HEK293 (cell line): ENCODE measurements around the gene SDS.
A peak's percentile ranks its signal among the peaks of the same experiment; 100 is the strongest.

Experiments used
- CTCF ChIA-PET: fragments of 350-600 bp; formaldehyde crosslinking; extraction: SDS; loops from one replicate; lab custom pipeline; 2021; ENCODE audit warnings: antibody characterized with exemption; lab: Yijun Ruan, JAX
- POLR2A ChIA-PET: fragments of 300-600 bp; formaldehyde crosslinking; extraction: SDS; loops from one replicate; lab custom pipeline; 2020; ENCODE audit warnings: antibody characterized with exemption, inconsistent platforms; lab: Yijun Ruan, JAX
- H3K27ac ChIP-seq: fragments of 200-500 bp; sonication (Bioruptor generic); 2 replicates; pipeline ENCODE4 v1.5.1; 2014; ENCODE audit warnings: low read depth, low read length, control low read depth, inconsistent platforms; ENCODE audit errors: extremely low read depth
- H3K36me3 ChIP-seq, 2 experiments: fragments of 200-500 bp in 1 of 2; sonication (Bioruptor generic) in 1 of 2; 1 replicate in 1 of 2; 2 replicates in 1 of 2; pipeline ENCODE4 v1.5.1; 2014 to 2017; ENCODE audit warnings: inconsistent platforms in 2 of 2, low read length in 2 of 2; ENCODE audit not compliant: control insufficient read depth in 2 of 2, insufficient read depth in 1 of 2
- H3K4me1 ChIP-seq: fragments of 200-500 bp; sonication (Bioruptor generic); 2 replicates; pipeline ENCODE4 v1.5.1; 2014; ENCODE audit warnings: mild to moderate bottlenecking, low read length, inconsistent platforms; ENCODE audit not compliant: control insufficient read depth, insufficient read depth
- H3K4me3 ChIP-seq: 2 replicates; pipeline ENCODE4 v1.5.1; 2011; ENCODE audit warnings: low read depth, mild to moderate bottlenecking, control low read depth, low read length, moderate library complexity
- H3K9me3 ChIP-seq: fragments of 200-500 bp; sonication (Bioruptor generic); 2 replicates; pipeline ENCODE4 v1.5.1; 2014; ENCODE audit warnings: low read depth, low read length, inconsistent platforms; ENCODE audit not compliant: control insufficient read depth, insufficient read depth
- BCL11A ChIP-seq: fragments of 450-650 bp; formaldehyde crosslinking; IDR thresholded peaks from 2 replicates; pipeline ENCODE4 v1.5.1; 2016; ENCODE audit warnings: low read depth, missing biosample characterization, missing genetic modification characterization
- BCL11B ChIP-seq: fragments of 450-650 bp; formaldehyde crosslinking; IDR thresholded peaks from 2 replicates; pipeline ENCODE4 v1.5.1; 2016; ENCODE audit warnings: low read depth, missing biosample characterization, missing genetic modification characterization
- EGR2 ChIP-seq: fragments of 450-650 bp; formaldehyde crosslinking; IDR thresholded peaks from 2 replicates; pipeline ENCODE4 v1.5.1; 2016; ENCODE audit warnings: low read depth, missing biosample characterization, missing genetic modification characterization
- GLIS1 ChIP-seq: fragments of 450-650 bp; formaldehyde crosslinking; IDR thresholded peaks from 2 replicates; pipeline ENCODE4 v1.5.1; 2016; ENCODE audit warnings: missing biosample characterization, missing genetic modification characterization
- INSM2 ChIP-seq: fragments of 450-650 bp; formaldehyde crosslinking; IDR thresholded peaks from 2 replicates; pipeline ENCODE4 v1.5.1; 2016; ENCODE audit warnings: missing biosample characterization, missing genetic modification characterization
- KLF8 ChIP-seq: fragments of 450-650 bp; formaldehyde crosslinking; IDR thresholded peaks from 2 replicates; pipeline ENCODE4 v1.5.1; 2016; ENCODE audit warnings: missing biosample characterization, missing genetic modification characterization
- KLF9 ChIP-seq: fragments of 450-650 bp; formaldehyde crosslinking; IDR thresholded peaks from 2 replicates; pipeline ENCODE4 v1.5.1; 2016; ENCODE audit warnings: missing biosample characterization, missing genetic modification characterization, low read depth
- SCRT2 ChIP-seq: fragments of 450-650 bp; formaldehyde crosslinking; IDR thresholded peaks from 2 replicates; pipeline ENCODE4 v1.5.1; 2016; ENCODE audit warnings: missing biosample characterization, missing genetic modification characterization
- SETDB1 ChIP-seq: IDR thresholded peaks from one replicate; pipeline ENCODE4 v1.6.1; 2017; ENCODE audit warnings: mild to moderate bottlenecking, low read length, moderate library complexity, mixed read lengths; ENCODE audit not compliant: insufficient read length
- SP2 ChIP-seq: fragments of 450-650 bp; formaldehyde crosslinking; IDR thresholded peaks from 2 replicates; pipeline ENCODE4 v1.5.1; 2016; ENCODE audit warnings: missing biosample characterization, missing genetic modification characterization
- YY1 ChIP-seq: fragments of 450-650 bp; formaldehyde crosslinking; IDR thresholded peaks from 2 replicates; pipeline ENCODE4 v1.5.1; 2018; ENCODE audit warnings: missing biosample characterization, missing genetic modification characterization
- ZBTB44 ChIP-seq: fragments of 450-650 bp; IDR thresholded peaks from 2 replicates; pipeline ENCODE4 v1.5.1; 2018; ENCODE audit warnings: missing biosample characterization, mild to moderate bottlenecking, missing genetic modification characterization
- ZBTB7A ChIP-seq: fragments of 450-650 bp; formaldehyde crosslinking; IDR thresholded peaks from 2 replicates; pipeline ENCODE4 v1.5.1; 2016; ENCODE audit warnings: low read depth, missing biosample characterization, missing genetic modification characterization
- ZBTB8A ChIP-seq: fragments of 450-650 bp; formaldehyde crosslinking; IDR thresholded peaks from 2 replicates; pipeline ENCODE4 v1.5.1; 2016; ENCODE audit warnings: missing biosample characterization, missing genetic modification characterization
- ZFHX2 ChIP-seq: fragments of 450-650 bp; formaldehyde crosslinking; conservative IDR thresholded peaks from 2 replicates; pipeline ENCODE4 v1.5.1; 2016; ENCODE audit warnings: missing biosample characterization, missing genetic modification characterization
- ZNF157 ChIP-seq: fragments of 450-650 bp; formaldehyde crosslinking; IDR thresholded peaks from 2 replicates; pipeline ENCODE4 v1.5.1; 2016; ENCODE audit warnings: missing biosample characterization, missing genetic modification characterization
- ZNF274 ChIP-seq, 2 experiments: fragments of 200-500 bp in 1 of 2; fragments of 450-650 bp in 1 of 2; sonication (Bioruptor generic) in 1 of 2; formaldehyde crosslinking in 1 of 2; IDR thresholded peaks; 2 replicates each; pipeline versions ENCODE4 v1.5.1 to v1.6.1; 2014 to 2016; ENCODE audit warnings: borderline replicate concordance in 1 of 2, inconsistent platforms in 1 of 2, low read length in 1 of 2, missing biosample characterization in 1 of 2, missing genetic modification characterization in 1 of 2
- ZNF366 ChIP-seq: fragments of 450-650 bp; formaldehyde crosslinking; conservative IDR thresholded peaks from 2 replicates; pipeline ENCODE4 v1.5.1; 2016; ENCODE audit warnings: missing biosample characterization, missing genetic modification characterization
- ZNF394 ChIP-seq: fragments of 450-650 bp; formaldehyde crosslinking; IDR thresholded peaks from 2 replicates; pipeline ENCODE4 v1.5.1; 2016; ENCODE audit warnings: missing biosample characterization, missing genetic modification characterization, mild to moderate bottlenecking, moderate library complexity, borderline replicate concordance
- ZNF544 ChIP-seq: fragments of 450-650 bp; formaldehyde crosslinking; IDR thresholded peaks from 2 replicates; pipeline ENCODE4 v1.5.0; 2017; ENCODE audit warnings: missing biosample characterization, missing genetic modification characterization
- ZNF623 ChIP-seq: fragments of 450-650 bp; formaldehyde crosslinking; IDR thresholded peaks from 2 replicates; pipeline ENCODE4 v1.5.1; 2016; ENCODE audit warnings: missing biosample characterization, missing genetic modification characterization
- ZNF707 ChIP-seq: fragments of 450-650 bp; formaldehyde crosslinking; IDR thresholded peaks from 2 replicates; pipeline ENCODE4 v1.5.1; 2016; ENCODE audit warnings: missing biosample characterization, missing genetic modification characterization
- ZNF768 ChIP-seq: fragments of 450-650 bp; formaldehyde crosslinking; IDR thresholded peaks from 2 replicates; pipeline ENCODE4 v1.5.1; 2018; ENCODE audit warnings: missing biosample characterization, mild to moderate bottlenecking, missing genetic modification characterization
- ZNF776 ChIP-seq: fragments of 450-650 bp; formaldehyde crosslinking; IDR thresholded peaks from 2 replicates; pipeline ENCODE4 v1.5.0; 2017; ENCODE audit warnings: missing biosample characterization, missing genetic modification characterization, borderline replicate concordance
- ZNF792 ChIP-seq: fragments of 450-650 bp; formaldehyde crosslinking; IDR thresholded peaks from 2 replicates; pipeline ENCODE4 v1.5.1; 2016; ENCODE audit warnings: missing biosample characterization, missing genetic modification characterization
- TF ChIP-seq, protein P1 (sequence below): fragments of 450-650 bp; formaldehyde crosslinking; IDR thresholded peaks from 2 replicates; pipeline ENCODE4 v1.5.1; 2016; ENCODE audit warnings: missing biosample characterization, missing genetic modification characterization
- TF ChIP-seq, protein P2 (sequence below): fragments of 450-650 bp; formaldehyde crosslinking; IDR thresholded peaks from 2 replicates; pipeline ENCODE4 v1.5.1; 2016; ENCODE audit warnings: missing biosample characterization, missing genetic modification characterization, borderline replicate concordance

SDS gene

GRCh38 chr12:113390064-113391043 lies 13.3 kb downstream of the SDS start:
- Histone ChIP-seq H3K4me3 (no peak overlapping the region), H3K36me3 (peaks cover 7 to 39% of the 10 kb centered on the region in 2 experiments; a peak in 2 of 3 replicates), H3K4me1 (no peaks in the 10 kb centered on the region), H3K27ac (no peak overlapping the region), H3K9me3 (no peaks in the 10 kb centered on the region)
- CTCF ChIA-PET = no interaction called here
- POLR2A ChIA-PET = no interaction called here
- TF ChIP-seq, protein P1, sequence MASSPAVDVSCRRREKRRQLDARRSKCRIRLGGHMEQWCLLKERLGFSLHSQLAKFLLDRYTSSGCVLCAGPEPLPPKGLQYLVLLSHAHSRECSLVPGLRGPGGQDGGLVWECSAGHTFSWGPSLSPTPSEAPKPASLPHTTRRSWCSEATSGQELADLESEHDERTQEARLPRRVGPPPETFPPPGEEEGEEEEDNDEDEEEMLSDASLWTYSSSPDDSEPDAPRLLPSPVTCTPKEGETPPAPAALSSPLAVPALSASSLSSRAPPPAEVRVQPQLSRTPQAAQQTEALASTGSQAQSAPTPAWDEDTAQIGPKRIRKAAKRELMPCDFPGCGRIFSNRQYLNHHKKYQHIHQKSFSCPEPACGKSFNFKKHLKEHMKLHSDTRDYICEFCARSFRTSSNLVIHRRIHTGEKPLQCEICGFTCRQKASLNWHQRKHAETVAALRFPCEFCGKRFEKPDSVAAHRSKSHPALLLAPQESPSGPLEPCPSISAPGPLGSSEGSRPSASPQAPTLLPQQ (tag by site-specific recombination) = no peak
- TF ChIP-seq ZFHX2 (tag by site-specific recombination) = peak; percentile 99
- no peak for TF ChIP-seq BCL11A (tag by site-specific recombination)
- TF ChIP-seq ZNF623 (tag by site-specific recombination) = no peak
- TF ChIP-seq ZNF768 = no peak
- 0 out of 2 replicates have a peak, but pooled peaks have one; percentile 1 for TF ChIP-seq KLF9 (tag by site-specific recombination)
- no peak for TF ChIP-seq ZNF157
- TF ChIP-seq ZNF776 (tag by site-specific recombination) = no peak
- TF ChIP-seq KLF8 (tag by site-specific recombination) = no peak
- TF ChIP-seq EGR2 (tag by site-specific recombination) = peak; percentile 100
- no peak for TF ChIP-seq ZNF394 (tag by site-specific recombination)
- TF ChIP-seq SETDB1 = no peak
- TF ChIP-seq, protein P2, sequence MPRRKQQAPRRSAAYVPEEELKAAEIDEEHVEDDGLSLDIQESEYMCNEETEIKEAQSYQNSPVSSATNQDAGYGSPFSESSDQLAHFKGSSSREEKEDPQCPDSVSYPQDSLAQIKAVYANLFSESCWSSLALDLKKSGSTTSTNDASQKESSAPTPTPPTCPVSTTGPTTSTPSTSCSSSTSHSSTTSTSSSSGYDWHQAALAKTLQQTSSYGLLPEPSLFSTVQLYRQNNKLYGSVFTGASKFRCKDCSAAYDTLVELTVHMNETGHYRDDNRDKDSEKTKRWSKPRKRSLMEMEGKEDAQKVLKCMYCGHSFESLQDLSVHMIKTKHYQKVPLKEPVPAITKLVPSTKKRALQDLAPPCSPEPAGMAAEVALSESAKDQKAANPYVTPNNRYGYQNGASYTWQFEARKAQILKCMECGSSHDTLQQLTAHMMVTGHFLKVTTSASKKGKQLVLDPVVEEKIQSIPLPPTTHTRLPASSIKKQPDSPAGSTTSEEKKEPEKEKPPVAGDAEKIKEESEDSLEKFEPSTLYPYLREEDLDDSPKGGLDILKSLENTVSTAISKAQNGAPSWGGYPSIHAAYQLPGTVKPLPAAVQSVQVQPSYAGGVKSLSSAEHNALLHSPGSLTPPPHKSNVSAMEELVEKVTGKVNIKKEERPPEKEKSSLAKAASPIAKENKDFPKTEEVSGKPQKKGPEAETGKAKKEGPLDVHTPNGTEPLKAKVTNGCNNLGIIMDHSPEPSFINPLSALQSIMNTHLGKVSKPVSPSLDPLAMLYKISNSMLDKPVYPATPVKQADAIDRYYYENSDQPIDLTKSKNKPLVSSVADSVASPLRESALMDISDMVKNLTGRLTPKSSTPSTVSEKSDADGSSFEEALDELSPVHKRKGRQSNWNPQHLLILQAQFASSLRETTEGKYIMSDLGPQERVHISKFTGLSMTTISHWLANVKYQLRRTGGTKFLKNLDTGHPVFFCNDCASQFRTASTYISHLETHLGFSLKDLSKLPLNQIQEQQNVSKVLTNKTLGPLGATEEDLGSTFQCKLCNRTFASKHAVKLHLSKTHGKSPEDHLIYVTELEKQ (tag by site-specific recombination) = no peak
- no peak for TF ChIP-seq ZNF544 (tag by site-specific recombination)
- TF ChIP-seq BCL11B (tag by site-specific recombination) = no peak
- no peak for TF ChIP-seq SCRT2 (tag by site-specific recombination)
- peak; percentile 80 for TF ChIP-seq ZNF366 (tag by site-specific recombination)
- no peak for TF ChIP-seq YY1
- TF ChIP-seq SP2 (tag by site-specific recombination) = 0 out of 2 replicates have a peak, but pooled peaks have one; percentile 11
- TF ChIP-seq INSM2 (tag by site-specific recombination) = no peak
- TF ChIP-seq ZNF707 (tag by site-specific recombination) = no peak
- no peak for TF ChIP-seq ZBTB8A (tag by site-specific recombination)
- TF ChIP-seq ZBTB7A (tag by site-specific recombination) = no peak
- TF ChIP-seq GLIS1 (tag by site-specific recombination) = no peak
- TF ChIP-seq ZBTB44 (tag by site-specific recombination) = no peak
- no peak for TF ChIP-seq ZNF792 (tag by site-specific recombination)
- TF ChIP-seq ZNF274 (IDR thresholded peaks at IDR 0.05; ENCODE audit: low read length) = no peak
- TF ChIP-seq ZNF274 (tag by site-specific recombination; IDR thresholded peaks at IDR 0.05; ENCODE audit: borderline replicate concordance) = no peak
